ENCODE data around the gene JMY. TPM values are rescaled to one million over a fixed set of nuclear protein-coding genes. Genes with fewer than 3 reads are reported as not detected.

Gene JMY, protein sequence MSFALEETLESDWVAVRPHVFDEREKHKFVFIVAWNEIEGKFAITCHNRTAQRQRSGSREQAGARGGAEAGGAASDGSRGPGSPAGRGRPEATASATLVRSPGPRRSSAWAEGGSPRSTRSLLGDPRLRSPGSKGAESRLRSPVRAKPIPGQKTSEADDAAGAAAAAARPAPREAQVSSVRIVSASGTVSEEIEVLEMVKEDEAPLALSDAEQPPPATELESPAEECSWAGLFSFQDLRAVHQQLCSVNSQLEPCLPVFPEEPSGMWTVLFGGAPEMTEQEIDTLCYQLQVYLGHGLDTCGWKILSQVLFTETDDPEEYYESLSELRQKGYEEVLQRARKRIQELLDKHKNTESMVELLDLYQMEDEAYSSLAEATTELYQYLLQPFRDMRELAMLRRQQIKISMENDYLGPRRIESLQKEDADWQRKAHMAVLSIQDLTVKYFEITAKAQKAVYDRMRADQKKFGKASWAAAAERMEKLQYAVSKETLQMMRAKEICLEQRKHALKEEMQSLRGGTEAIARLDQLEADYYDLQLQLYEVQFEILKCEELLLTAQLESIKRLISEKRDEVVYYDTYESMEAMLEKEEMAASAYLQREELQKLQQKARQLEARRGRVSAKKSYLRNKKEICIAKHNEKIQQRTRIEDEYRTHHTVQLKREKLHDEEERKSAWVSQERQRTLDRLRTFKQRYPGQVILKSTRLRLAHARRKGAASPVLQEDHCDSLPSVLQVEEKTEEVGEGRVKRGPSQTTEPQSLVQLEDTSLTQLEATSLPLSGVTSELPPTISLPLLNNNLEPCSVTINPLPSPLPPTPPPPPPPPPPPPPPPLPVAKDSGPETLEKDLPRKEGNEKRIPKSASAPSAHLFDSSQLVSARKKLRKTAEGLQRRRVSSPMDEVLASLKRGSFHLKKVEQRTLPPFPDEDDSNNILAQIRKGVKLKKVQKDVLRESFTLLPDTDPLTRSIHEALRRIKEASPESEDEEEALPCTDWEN
- 1 to 10 TPM; 5.2 to 7.8 (median 5.7) TPM for total RNA-seq

DNA sequence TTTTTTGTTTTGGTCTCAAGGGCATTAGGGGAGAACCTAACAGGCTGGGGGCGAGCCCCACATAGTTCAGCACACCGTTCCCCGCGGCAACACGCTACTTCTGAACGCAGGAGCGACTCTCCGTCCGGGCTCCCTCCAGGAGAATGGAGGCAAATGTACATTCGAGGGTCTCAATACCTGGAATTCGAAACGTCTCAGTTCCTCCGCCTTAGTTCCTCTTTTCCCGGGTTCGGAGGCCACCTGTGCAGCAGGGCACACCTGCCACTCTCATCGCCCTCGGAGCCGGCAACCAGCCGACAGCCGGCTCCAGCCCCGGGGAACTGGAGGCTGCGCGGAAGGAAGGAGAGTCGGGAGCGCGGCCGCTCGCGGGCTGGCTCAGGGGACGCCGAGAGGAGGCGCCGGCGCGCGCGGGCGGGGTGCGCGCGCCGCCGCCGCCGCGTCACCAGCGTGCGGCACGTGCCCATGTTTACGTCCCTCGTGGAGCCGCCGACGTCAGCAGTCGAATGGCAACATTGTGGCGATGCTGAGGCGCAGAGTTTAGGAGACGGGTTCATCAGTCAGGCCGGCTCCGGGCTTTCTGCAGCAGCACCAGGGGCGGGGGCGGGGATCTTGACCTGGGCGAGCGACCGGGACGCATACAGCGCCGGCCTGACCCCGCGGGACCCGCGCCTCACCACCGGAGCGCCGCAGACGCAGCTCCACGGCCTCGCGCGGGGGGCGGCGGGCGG lies at the start of gene JMY:
Gene JMY, plus strand, starts transcription at position 498 of the 728 bp plus-strand sequence. CDS start 520 bp downstream, outside the sequence.
- ATAC-seq (peak; percentile 85 to 87), DNase-seq (peak; percentile 77)
- peak within 1 kb of the TSS; percentile 96 for H3K4me3 Mint-ChIP-seq
- H3K4me1 Mint-ChIP-seq (ENCODE audit: low read depth) = peaks cover 23% of the 10 kb centered on the region
- peaks cover 3% of the 10 kb centered on the region for H3K36me3 Mint-ChIP-seq (ENCODE audit: insufficient read depth)
- H3K27me3 Mint-ChIP-seq (ENCODE audit: low read depth) = no peaks in the 10 kb centered on the region
- no peaks in the 10 kb centered on the region for H3K9me3 Mint-ChIP-seq

DNA sequence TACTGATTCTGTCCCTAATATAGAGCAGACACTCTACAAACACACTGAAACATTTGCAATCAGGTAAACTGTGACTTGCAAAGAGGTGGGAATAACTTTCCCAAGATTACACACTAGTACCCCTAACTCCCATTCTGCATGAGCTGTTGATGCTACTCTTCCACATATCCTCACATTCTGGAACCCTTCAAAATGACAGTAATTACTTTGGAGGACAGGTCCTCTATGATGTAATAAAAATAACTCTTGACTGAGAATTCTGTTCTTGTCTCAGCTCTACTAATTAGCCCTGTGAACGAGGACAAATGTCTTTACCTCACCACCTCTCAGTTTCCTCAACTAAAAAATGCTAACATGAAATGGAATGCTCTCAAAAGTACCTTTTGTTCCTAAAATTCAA lies 49.5 kb upstream of the JMY start:
- DNase-seq (no peak), ATAC-seq (no peak)
- no peaks in the 10 kb centered on the region for H3K27me3 Mint-ChIP-seq (ENCODE audit: low read depth)
- H3K9me3 Mint-ChIP-seq = no peaks in the 10 kb centered on the region
- no peak overlapping the region for H3K4me3 Mint-ChIP-seq
- no peaks in the 10 kb centered on the region for H3K4me1 Mint-ChIP-seq (ENCODE audit: low read depth)
- H3K36me3 Mint-ChIP-seq (ENCODE audit: insufficient read depth) = no peaks in the 10 kb centered on the region

DNA sequence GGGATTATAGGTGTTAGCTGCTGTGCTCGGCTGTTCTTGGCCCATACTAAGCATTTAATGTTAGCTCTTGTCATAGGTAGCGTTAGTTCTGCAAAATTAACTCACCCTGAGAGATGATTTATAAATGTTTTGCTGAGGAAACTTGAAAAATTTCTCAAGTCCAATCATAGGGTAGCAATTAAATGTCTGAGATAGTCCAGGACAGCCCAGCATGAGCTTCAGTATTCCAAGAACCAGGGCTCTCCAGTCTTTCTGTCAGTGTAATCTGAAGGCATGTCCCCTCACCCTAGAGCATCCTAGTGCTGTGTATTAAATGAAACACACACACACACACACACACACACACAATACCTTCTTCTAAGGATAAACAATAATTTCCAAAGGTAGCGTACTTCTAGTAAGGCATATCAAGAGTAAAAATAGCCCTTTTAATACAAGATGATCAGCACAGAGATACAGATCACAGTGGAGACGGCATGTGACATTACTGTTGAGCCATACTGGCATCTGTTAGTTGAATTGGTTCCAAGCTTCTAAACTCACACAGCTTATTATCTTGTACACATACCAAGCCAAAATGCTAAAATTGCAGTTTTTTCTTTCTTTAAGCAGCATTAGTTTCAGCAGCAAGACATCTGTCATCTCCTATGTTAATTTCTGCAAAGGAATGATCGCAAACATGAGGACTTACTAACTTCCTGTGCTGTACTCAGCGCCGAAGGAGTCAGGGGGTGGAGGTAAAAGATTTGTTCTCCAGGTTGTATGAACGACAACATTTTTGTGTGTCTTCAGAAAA lies 46.3 kb upstream of the JMY start:
- H3K9me3 Mint-ChIP-seq = no peaks in the 10 kb centered on the region
- ATAC-seq (no peak), DNase-seq (no peak)
- H3K27me3 Mint-ChIP-seq (ENCODE audit: low read depth) = no peaks in the 10 kb centered on the region
- peaks cover 4% of the 10 kb centered on the region for H3K4me1 Mint-ChIP-seq (ENCODE audit: low read depth)
- H3K36me3 Mint-ChIP-seq (ENCODE audit: insufficient read depth) = no peaks in the 10 kb centered on the region
- no peak overlapping the region for H3K4me3 Mint-ChIP-seq

DNA sequence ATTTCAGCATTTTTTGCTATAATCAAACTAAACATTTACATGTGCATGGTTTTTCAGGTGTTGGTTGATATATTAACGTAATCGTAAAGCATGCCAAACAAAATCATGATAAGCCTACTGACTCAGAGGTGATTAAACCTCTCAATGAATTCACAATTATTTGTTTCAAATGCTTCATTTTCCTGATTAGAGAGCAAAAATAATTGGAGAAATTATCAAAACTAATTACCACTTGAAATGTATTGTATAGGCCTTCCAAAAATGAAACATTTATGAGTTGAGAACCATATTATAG lies 45.7 kb upstream of the JMY start:
- DNase-seq = no peak
- no peak for ATAC-seq
- H3K27me3 Mint-ChIP-seq (ENCODE audit: low read depth) = no peaks in the 10 kb centered on the region
- H3K4me3 Mint-ChIP-seq = no peak overlapping the region
- H3K36me3 Mint-ChIP-seq (ENCODE audit: insufficient read depth) = no peaks in the 10 kb centered on the region
- H3K4me1 Mint-ChIP-seq (ENCODE audit: low read depth) = peaks cover 4% of the 10 kb centered on the region
- no peaks in the 10 kb centered on the region for H3K9me3 Mint-ChIP-seq

DNA sequence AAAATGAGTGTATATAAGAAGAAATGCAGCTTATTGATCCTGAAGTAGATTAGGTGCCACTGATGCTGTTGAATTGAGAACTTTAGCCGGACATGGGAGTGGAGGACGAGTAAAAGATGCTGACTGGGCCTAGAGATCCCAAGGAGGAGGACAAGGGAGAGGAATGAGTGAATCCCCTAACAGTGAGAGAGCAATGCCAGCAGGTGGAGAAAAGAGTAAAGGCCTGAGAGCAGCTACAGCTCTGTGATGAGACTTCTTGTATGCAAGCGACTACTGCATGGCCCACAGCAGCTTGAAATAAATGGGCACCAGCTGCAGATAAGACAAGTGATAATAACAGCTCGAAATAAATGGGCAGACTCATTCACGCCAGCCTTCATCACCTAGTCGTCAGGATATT lies 44.5 kb upstream of the JMY start:
- no peaks in the 10 kb centered on the region for H3K36me3 Mint-ChIP-seq (ENCODE audit: insufficient read depth)
- no peak overlapping the region for H3K4me3 Mint-ChIP-seq
- H3K9me3 Mint-ChIP-seq = no peaks in the 10 kb centered on the region
- peaks cover 4% of the 10 kb centered on the region for H3K4me1 Mint-ChIP-seq (ENCODE audit: low read depth)
- DNase-seq (no peak), ATAC-seq (no peak)
- no peaks in the 10 kb centered on the region for H3K27me3 Mint-ChIP-seq (ENCODE audit: low read depth)

DNA sequence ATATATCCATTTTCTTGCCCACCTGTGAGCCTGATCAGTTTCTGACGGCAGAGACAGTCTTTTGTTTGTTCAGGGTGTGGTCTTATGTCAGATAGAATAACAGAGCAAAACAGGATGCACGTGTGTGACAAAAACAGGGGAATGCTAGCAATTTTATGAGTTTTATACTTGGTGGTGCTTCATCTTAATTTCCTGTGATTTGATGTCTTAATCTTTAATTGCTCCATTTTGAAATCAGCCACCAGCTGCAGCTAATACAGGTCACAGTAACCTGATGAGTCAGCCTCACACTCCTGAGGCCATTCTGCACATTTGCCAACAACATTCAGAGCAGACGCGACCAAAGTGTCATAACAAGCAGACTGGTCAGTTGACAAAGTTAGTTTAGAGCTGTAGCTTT lies 42.3 kb upstream of the JMY start:
- Mint-ChIP-seq H3K36me3 (ENCODE audit: insufficient read depth) (no peaks in the 10 kb centered on the region), H3K9me3 (no peaks in the 10 kb centered on the region), H3K27me3 (ENCODE audit: low read depth) (no peaks in the 10 kb centered on the region), H3K4me1 (ENCODE audit: low read depth) (peaks cover 4% of the 10 kb centered on the region), H3K4me3 (no peak overlapping the region)
- DNase-seq (no peak), ATAC-seq (no peak)

DNA sequence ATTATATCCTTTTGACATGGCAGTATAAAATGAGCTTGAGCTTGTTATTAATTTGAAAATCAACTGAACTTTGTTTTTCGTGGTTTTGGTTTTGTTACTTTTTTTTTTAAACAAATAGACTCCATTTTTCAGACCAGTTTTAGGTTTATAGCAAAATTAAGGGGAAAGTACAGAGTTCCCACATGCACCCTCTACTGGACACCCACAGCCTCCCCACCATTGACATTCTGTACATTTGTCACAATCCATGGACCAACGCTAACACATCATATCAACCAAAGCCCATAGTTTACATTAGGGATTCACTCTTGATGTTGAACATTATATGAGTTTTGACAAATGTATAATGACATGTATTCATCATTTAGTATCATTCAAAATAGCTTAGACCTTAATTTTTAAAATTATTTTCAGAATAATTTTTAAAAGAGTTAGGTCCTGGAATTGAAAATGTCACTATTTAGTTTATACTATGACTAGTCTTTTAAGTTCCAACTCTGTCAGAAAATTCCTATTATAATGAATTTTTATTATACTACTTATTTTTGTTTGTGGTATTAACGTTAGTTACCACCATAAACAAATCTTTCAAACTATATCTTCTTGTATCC lies 35.3 kb upstream of the JMY start:
- Mint-ChIP-seq H3K9me3 (no peaks in the 10 kb centered on the region), H3K27me3 (ENCODE audit: low read depth) (no peaks in the 10 kb centered on the region), H3K36me3 (ENCODE audit: insufficient read depth) (no peaks in the 10 kb centered on the region), H3K4me1 (ENCODE audit: low read depth) (no peaks in the 10 kb centered on the region), H3K4me3 (no peak overlapping the region)
- no peak for DNase-seq
- ATAC-seq = no peak

DNA sequence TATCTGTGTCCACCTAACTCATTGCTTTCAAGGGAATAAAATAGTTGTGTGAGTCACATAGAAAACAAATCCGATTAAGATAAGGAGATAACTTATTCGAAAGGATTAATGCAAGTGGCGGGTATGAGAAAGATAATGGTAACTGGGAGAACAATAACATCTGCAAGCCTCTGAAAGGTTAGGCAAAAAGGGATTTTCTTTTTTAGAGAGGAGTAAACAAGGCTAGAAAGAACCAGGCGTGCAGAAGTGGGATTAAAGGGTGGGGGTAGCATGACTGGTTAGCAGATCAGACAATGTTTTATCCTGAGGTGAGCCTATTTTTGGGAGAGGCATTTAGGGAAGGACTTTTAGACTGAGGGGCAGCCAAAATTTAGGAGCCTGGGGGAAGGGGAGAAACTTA lies 34.7 kb upstream of the JMY start:
- DNase-seq = no peak
- Mint-ChIP-seq H3K9me3 (no peaks in the 10 kb centered on the region), H3K27me3 (ENCODE audit: low read depth) (no peaks in the 10 kb centered on the region), H3K4me3 (no peak overlapping the region), H3K36me3 (ENCODE audit: insufficient read depth) (no peaks in the 10 kb centered on the region), H3K4me1 (ENCODE audit: low read depth) (no peaks in the 10 kb centered on the region)
- no peak for ATAC-seq

DNA sequence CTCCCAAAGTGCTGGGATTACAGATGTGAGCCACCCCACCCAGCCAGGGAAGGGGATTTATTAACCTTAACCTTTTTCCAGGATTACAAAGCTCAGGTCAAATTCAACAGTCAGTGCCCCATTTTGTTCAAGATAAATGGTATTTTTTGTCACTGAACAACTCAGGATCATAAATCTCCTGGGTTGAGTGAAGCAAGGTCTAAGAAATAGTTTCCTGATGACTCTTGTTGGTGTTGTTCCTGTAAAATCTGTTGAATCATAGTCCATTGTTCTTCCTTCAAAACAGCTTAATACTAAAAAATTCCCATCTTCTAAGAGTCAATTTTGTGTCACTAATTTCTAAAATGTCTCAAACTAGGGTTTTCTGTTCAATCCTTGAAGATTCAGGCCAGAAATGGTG lies 33.9 kb upstream of the JMY start:
- ATAC-seq (no peak), DNase-seq (no peak)
- Mint-ChIP-seq H3K9me3 (no peaks in the 10 kb centered on the region), H3K4me1 (ENCODE audit: low read depth) (no peaks in the 10 kb centered on the region), H3K4me3 (no peak overlapping the region), H3K36me3 (ENCODE audit: insufficient read depth) (no peaks in the 10 kb centered on the region), H3K27me3 (ENCODE audit: low read depth) (no peaks in the 10 kb centered on the region)

DNA sequence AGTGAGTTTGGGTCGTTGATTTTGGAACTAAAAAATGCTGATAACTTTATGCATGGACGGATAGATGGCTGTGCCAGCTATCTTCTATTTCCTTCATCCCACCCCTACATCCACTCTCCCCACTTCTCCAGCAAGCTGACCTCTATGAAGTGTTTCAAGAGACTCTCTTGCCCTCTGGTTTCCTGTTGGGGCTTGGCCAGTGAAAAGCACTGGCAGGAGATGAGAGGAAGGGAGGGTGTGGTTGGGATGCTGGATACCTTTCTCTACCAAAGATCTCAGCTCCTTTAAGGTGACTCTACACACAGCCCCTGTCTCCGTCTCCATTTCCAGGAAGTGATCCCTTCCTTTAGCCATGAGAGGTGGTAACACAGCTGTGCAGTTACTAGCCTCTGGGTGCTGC lies 30.0 kb upstream of the JMY start:
- no peaks in the 10 kb centered on the region for H3K9me3 Mint-ChIP-seq
- no peaks in the 10 kb centered on the region for H3K4me1 Mint-ChIP-seq (ENCODE audit: low read depth)

DNA sequence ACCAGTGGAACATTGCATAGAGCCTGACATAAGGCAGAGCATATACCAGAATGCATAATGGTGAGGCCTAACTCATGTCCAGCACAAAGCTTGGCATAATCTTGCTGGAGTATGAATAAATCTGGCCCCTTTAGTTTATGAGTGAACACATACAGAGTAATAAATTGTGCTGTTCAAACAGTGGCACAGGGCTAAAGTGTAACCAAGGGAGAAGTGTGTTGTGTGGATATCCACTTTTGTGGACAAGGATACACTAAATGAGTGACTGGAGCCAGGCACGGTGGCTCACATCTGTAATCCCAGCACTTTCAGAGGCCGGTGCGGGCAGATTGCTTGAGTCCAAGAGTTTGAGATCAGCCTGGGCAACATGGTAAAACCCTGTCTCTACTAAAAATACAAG lies 29.4 kb upstream of the JMY start:
- Mint-ChIP-seq H3K36me3 (ENCODE audit: insufficient read depth) (no peaks in the 10 kb centered on the region), H3K27me3 (ENCODE audit: low read depth) (no peaks in the 10 kb centered on the region), H3K9me3 (no peaks in the 10 kb centered on the region), H3K4me3 (no peak overlapping the region), H3K4me1 (ENCODE audit: low read depth) (no peaks in the 10 kb centered on the region)
- ATAC-seq (no peak), DNase-seq (no peak)

More for the DNA sequence above, 30.0 kb upstream of the JMY start:
- no peak for DNase-seq
- ATAC-seq = no peak
- no peaks in the 10 kb centered on the region for H3K27me3 Mint-ChIP-seq (ENCODE audit: low read depth)
- H3K36me3 Mint-ChIP-seq (ENCODE audit: insufficient read depth) = no peaks in the 10 kb centered on the region
- H3K4me3 Mint-ChIP-seq = no peak overlapping the region

DNA sequence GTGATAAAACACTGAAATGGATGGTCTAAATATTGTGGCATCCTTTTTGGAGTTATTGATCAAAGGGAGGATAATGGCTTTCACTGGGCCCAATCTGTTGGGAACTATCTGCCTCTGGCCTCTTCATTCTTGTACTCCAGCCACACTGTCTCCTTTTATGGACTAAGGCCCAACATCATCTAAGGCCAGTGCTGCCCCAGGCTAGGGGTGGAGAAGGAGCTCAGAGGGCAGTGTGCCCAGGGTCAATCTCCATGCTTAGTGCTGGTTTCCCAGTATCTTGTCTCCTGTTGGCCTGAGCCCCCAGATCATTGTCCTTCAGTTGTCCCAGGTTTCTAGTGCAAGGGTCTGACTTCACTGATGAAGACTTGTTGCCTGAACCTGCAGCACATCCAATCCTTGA lies 26.4 kb upstream of the JMY start:
- DNase-seq (no peak), ATAC-seq (no peak)
- no peaks in the 10 kb centered on the region for H3K27me3 Mint-ChIP-seq (ENCODE audit: low read depth)
- no peaks in the 10 kb centered on the region for H3K4me1 Mint-ChIP-seq (ENCODE audit: low read depth)
- no peaks in the 10 kb centered on the region for H3K36me3 Mint-ChIP-seq (ENCODE audit: insufficient read depth)
- no peak overlapping the region for H3K4me3 Mint-ChIP-seq
- no peaks in the 10 kb centered on the region for H3K9me3 Mint-ChIP-seq

DNA sequence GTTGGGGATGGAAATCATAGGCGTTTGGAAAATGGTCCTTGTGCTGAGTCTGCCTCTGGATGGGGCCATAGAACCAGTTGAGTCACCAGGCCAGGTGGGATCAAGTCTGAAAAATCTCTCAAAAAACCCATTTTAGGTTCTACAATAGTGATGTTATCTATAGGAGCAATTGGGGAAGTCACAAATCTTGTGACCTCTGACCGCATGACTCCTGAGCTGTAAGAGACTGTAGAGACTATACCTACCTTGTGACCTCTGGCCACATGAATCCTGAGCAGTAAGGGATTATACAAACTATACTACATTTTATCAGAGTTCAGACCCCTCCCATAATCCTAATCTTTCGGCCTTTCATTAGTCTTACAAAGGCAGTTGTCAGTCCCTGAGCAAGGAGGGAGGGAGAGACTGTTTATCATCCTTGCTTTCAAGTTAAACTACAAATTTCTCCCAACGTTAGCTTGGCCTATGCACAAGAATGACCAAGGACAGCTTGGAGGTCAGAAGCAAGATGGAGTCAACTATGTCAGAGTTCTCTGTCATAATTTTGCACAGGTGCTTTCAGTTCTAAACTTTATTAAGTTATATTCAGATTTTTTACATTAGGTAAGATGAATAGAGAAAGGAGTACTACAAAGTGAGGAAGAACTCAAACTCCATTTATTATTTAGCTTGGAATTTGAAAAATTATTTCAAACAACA lies 11.5 kb upstream of the JMY start:
- no peaks in the 10 kb centered on the region for H3K9me3 Mint-ChIP-seq
- H3K27me3 Mint-ChIP-seq (ENCODE audit: low read depth) = no peaks in the 10 kb centered on the region
- H3K36me3 Mint-ChIP-seq (ENCODE audit: insufficient read depth) = no peaks in the 10 kb centered on the region
- ATAC-seq (no peak), DNase-seq (no peak)
- peaks cover 1% of the 10 kb centered on the region for H3K4me1 Mint-ChIP-seq (ENCODE audit: low read depth)
- no peak overlapping the region for H3K4me3 Mint-ChIP-seq

Measured in activated T-cell treated with anti-CD3 and anti-CD28 coated beads, Interleukin-2, amount 50 U/mL, for 4 hours (primary cell).